GM12878 (cell line): ENCODE measurements around the gene LPIN1. TPM values are rescaled to one million over a fixed set of nuclear protein-coding genes. Genes with fewer than 3 reads are reported as not detected.

ENCODE experiments used
- ATAC-seq: fragments of 200-7000 bp; cut with Tn5 transposase; 3 replicates; pipeline ENCODE4 v1.9.1; 2020; ENCODE audit warnings: mild to moderate bottlenecking, moderate library complexity
- BruUV-seq: library from RNA; stranded (reverse); fragments of 400-500 nt; replicated peaks from 2 replicates; lab custom pipeline; 2021; lab: Mats Ljungman, UMichigan
- CTCF ChIA-PET: fragments of 300-600 bp; sonication (Branson Sonifier 250); formaldehyde crosslinking; extraction: SDS; loops from one replicate; lab custom pipeline; 2021; ENCODE audit warnings: inconsistent platforms; lab: Yijun Ruan, JAX
- POLR2A ChIA-PET: fragments of 350-600 bp; formaldehyde crosslinking; extraction: SDS; loops from one replicate; lab custom pipeline; 2021; ENCODE audit warnings: inconsistent platforms; lab: Charles Lee
- RAD21 ChIA-PET: fragments of 300-600 bp; sonication (Branson Sonifier 250); formaldehyde crosslinking; loops from one replicate; lab custom pipeline; 2023; ENCODE audit warnings: antibody characterized with exemption; ENCODE audit not compliant: unreplicated experiment; lab: Charles Lee
- SMC1A ChIA-PET: fragments of 300-600 bp; sonication (Branson Sonifier 250); formaldehyde crosslinking; loops from one replicate; lab custom pipeline; 2023; ENCODE audit not compliant: unreplicated experiment, uncharacterized antibody; lab: Charles Lee
- DNase-seq: peaks from one replicate; pipeline ENCODE4 v3.0.0-alpha.2; 2011; ENCODE audit warnings: low read depth, low spot score
- FAIRE-seq: peaks from 3 replicates; lab custom pipeline; 2011; peaks lifted over from hg19 to GRCh38; lab: Jason Lieb, UNC
- H2AFZ ChIP-seq: 2 replicates; pipeline ENCODE4 v1.6.0; 2011; ENCODE audit warnings: low read depth, low read length, control low read depth; ENCODE audit not compliant: control insufficient read depth
- H3K27ac ChIP-seq: 2 replicates; pipeline ENCODE4 v1.5.1; 2011; ENCODE audit warnings: control low read depth; ENCODE audit not compliant: control insufficient read depth, insufficient read depth
- H3K27me3 ChIP-seq, 2 experiments: replicated peaks in 1 of 2; 2 replicates each; pipeline versions ENCODE4 v1.6.0 to v1.6.1; 2011; ENCODE audit warnings: low read length in 1 of 2; ENCODE audit not compliant: control insufficient read depth in 2 of 2, insufficient read depth in 2 of 2
- H3K36me3 ChIP-seq, 2 experiments: 2 replicates each; pipeline ENCODE4 v1.5.1; 2011; ENCODE audit warnings: low read length in 1 of 2; ENCODE audit not compliant: control insufficient read depth in 2 of 2, insufficient read depth in 2 of 2
- H3K4me1 ChIP-seq: 2 replicates; pipeline ENCODE4 v1.6.1; 2011; ENCODE audit warnings: mild to moderate bottlenecking, low read length, moderate library complexity, mixed read lengths; ENCODE audit not compliant: control insufficient read depth, insufficient read depth
- H3K4me2 ChIP-seq: 2 replicates; pipeline ENCODE4 v1.6.0; 2011; ENCODE audit warnings: control low read depth; ENCODE audit not compliant: control insufficient read depth, insufficient read depth
- H3K4me3 ChIP-seq: fragments of 200-600 bp; sonication (generic); 2 replicates; pipeline ENCODE4 v1.5.1; 2016
- H3K79me2 ChIP-seq: 2 replicates; pipeline ENCODE4 v1.6.0; 2011; ENCODE audit warnings: low read length; ENCODE audit not compliant: control insufficient read depth, insufficient read depth
- H3K9ac ChIP-seq: 2 replicates; pipeline ENCODE4 v1.8.0; 2011; ENCODE audit warnings: low read length, control low read depth, mixed read lengths; ENCODE audit not compliant: control insufficient read depth, insufficient read depth
- H3K9me3 ChIP-seq: replicated peaks from 3 replicates; pipeline ENCODE4 v1.5.1; 2011; ENCODE audit warnings: mild to moderate bottlenecking, low read length; ENCODE audit not compliant: control insufficient read depth, insufficient read depth
- H4K20me1 ChIP-seq: 2 replicates; pipeline ENCODE4 v1.6.0; 2011; ENCODE audit not compliant: control insufficient read depth, insufficient read depth
- ASH2L ChIP-seq: fragments of 300-600, 200-600 bp; sonication (generic); IDR thresholded peaks from 2 replicates; pipeline ENCODE4 v1.6.1; 2017; ENCODE audit warnings: low read depth, mild to moderate bottlenecking, borderline replicate concordance
- BACH1 ChIP-seq: fragments of 450-650 bp; IDR thresholded peaks from 2 replicates; pipeline ENCODE4 v1.6.1; 2017; ENCODE audit warnings: mild to moderate bottlenecking, borderline replicate concordance
- BMI1 ChIP-seq: fragments of 450-650 bp; IDR thresholded peaks from 2 replicates; pipeline ENCODE4 v1.6.1; 2016; ENCODE audit warnings: mild to moderate bottlenecking, moderate library complexity, borderline replicate concordance
- BRCA1 ChIP-seq: IDR thresholded peaks from 2 replicates; pipeline ENCODE4 v1.6.1; 2011; ENCODE audit warnings: low read depth, low read length, improper control_type of control experiment
- CBFB ChIP-seq: IDR thresholded peaks from 2 replicates; pipeline ENCODE4 v1.6.1; 2016; ENCODE audit warnings: antibody characterized with exemption, low read depth
- CREM ChIP-seq: IDR thresholded peaks from 2 replicates; pipeline ENCODE4 v1.6.1; 2014; ENCODE audit warnings: antibody characterized with exemption, low read depth
- MTA3 ChIP-seq: IDR thresholded peaks from 2 replicates; pipeline ENCODE4 v1.6.1; 2012; ENCODE audit warnings: low read length, inconsistent platforms, borderline replicate concordance
- NBN ChIP-seq: fragments of 450-650 bp; IDR thresholded peaks from 2 replicates; pipeline ENCODE4 v1.6.1; 2016
- NRF1 ChIP-seq: conservative IDR thresholded peaks from 2 replicates; pipeline ENCODE4 v1.6.1; 2011; ENCODE audit warnings: mild to moderate bottlenecking, low read depth, low read length, improper control_type of control experiment
- SIX5 ChIP-seq: IDR thresholded peaks from 2 replicates; pipeline ENCODE4 v1.6.1; 2011; ENCODE audit warnings: mild to moderate bottlenecking, low read depth, low read length, moderate library complexity; ENCODE audit not compliant: severe bottlenecking
- SREBF2 ChIP-seq: IDR thresholded peaks from 2 replicates; pipeline ENCODE4 v1.6.1; 2012; ENCODE audit warnings: mild to moderate bottlenecking, low read length
- SRF ChIP-seq, 2 experiments: IDR thresholded peaks; 2 replicates each; pipeline ENCODE4 v1.6.1; 2011; ENCODE audit warnings: low read depth in 2 of 2, low read length in 2 of 2, mild to moderate bottlenecking in 1 of 2, moderate library complexity in 1 of 2
- STAT1 ChIP-seq: fragments of 450-650 bp; conservative IDR thresholded peaks from 2 replicates; pipeline ENCODE4 v1.6.1; 2014; ENCODE audit warnings: antibody characterized with exemption, mild to moderate bottlenecking
- ZNF274 ChIP-seq: IDR thresholded peaks from one replicate; pipeline ENCODE4 v1.8.0; 2011; ENCODE audit not compliant: insufficient read length, insufficient read depth
- ZZZ3 ChIP-seq: IDR thresholded peaks from 2 replicates; pipeline ENCODE4 v1.6.1; 2011; ENCODE audit warnings: low read depth; ENCODE audit not compliant: control insufficient read depth, insufficient read length
- WGBS: methylation state at CpG from one replicate; pipeline ENCODE4 v1.1.6; 2016; ENCODE audit warnings: low lambda C conversion rate; ENCODE audit not compliant: insufficient replicate concordance, insufficient coverage; ENCODE audit errors: missing lambda C conversion rate; 5-methylcytosine and 5-hydroxymethylcytosine counted together
- in situ Hi-C: fragments of 300-500 bp; cut with MboI; formaldehyde crosslinking; loops from 9 replicates; pipeline ENCODE4 v1.14.3; 2018; ENCODE audit warnings: mixed read lengths
- intact Hi-C: fragments of 100-400 bp; cut with micrococcal nuclease; formaldehyde crosslinking; loops from one replicate; pipeline ENCODE4 v1.14.2; 2022; ENCODE audit not compliant: unreplicated experiment
- polyA plus RNA-seq, 11 experiments: library from polyadenylated mRNA; depleted of rRNA in 4 of 11; unstranded in 6 of 11; stranded (reverse) in 5 of 11; fragments of >200 nt; fragmentation: Nextera tagmentation in 4 of 11; fragmentation: Illumina TruSeq in 1 of 11; extraction: Ambion mirVana in 4 of 11; extraction: Trizol in 1 of 11; gene quantifications; 1 replicate in 1 of 11; 2 replicates in 10 of 11; pipeline versions ENCODE4 v1.2.1 to v1.2.3, GENCODE V29; 2011 to 2016; ENCODE audit warnings: inconsistent platforms in 2 of 11, missing spikeins in 2 of 11, low read depth in 1 of 11
- total RNA-seq, 4 experiments: library from RNA; depleted of rRNA in 3 of 4; stranded (reverse); fragments of >200 nt in 3 of 4; fragmentation: Illumina TruSeq in 1 of 4; extraction: Trizol in 1 of 4; gene quantifications; 2 replicates each; pipeline versions ENCODE4 v1.2.1 to v1.2.3, GENCODE V29; 2013 to 2021
- TF ChIP-seq, protein P1 (sequence below): fragments of 450-650 bp; IDR thresholded peaks from 2 replicates; pipeline ENCODE4 v1.6.1; 2017; ENCODE audit warnings: mild to moderate bottlenecking, low read depth, inconsistent platforms; ENCODE audit not compliant: poor library complexity, severe bottlenecking
- TF ChIP-seq, protein P2 (sequence below): fragments of 450-650 bp; IDR thresholded peaks from 2 replicates; pipeline ENCODE4 v1.6.1; 2016; ENCODE audit warnings: mild to moderate bottlenecking
- TF ChIP-seq, protein P3 (sequence below): fragments of 150-350 bp; IDR thresholded peaks from 2 replicates; pipeline ENCODE4 v1.6.1; 2016; ENCODE audit warnings: low read depth, low read length

LPIN1 gene
- total and polyA plus RNA-seq, 10 of the 15 experiments (the other 5 are each of a cell fraction or from before 2014, with no cell fraction given) = 18.8 to 82.5 (median 50.3) TPM

DNA sequence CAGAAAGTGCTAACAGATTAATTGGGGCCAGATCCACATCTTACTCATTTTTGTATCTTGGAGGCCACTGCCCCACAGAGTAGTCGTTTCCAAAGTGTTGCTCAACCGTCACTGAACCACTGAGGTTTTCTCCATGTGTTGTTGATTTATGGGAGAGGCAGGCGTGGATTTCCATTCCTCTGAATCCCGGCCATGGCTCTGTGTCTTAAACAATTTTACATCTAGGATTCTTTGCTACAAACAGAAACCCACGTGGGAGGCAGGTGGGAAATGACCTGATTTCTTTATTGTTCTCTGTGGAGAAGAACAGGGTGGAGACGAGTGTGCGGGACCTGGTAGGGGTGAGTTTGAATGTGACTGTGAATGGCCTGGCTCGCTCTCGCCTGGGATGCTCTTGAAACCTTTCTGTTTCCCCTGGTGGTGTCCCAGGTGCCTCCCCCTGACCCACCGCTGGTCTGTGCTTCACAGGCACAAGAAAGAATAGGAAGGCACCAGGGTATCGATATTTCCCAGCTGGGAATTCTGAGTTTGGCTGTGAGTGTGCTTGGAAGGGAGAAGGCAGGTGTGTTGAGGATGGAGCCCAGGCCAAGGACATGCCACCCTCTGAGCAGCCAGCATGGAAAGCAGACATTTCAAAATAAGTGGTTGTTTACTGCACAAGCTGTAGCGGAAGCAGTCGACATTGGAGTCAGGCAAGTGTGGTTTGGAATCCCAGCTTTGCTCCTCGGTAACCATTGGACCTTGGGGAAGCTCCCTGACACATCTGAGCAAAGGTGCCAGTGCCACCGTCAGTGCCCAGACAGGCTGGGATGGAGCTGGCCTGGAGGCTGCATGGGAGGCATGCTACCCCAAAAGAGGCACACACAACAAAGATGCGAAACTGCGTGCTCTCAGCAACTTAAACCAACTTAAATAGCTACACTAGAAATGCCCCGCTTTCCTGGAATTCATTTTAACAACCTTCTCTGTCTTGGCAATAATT, 50.0 kb downstream of the LPIN1 start (continued):
- no peak for TF ChIP-seq NBN
- no peak for TF ChIP-seq CBFB
- TF ChIP-seq ZZZ3 = no peak
- no peak for TF ChIP-seq SIX5
- TF ChIP-seq ASH2L = no peak
- TF ChIP-seq CREM = no peak
- no peak for TF ChIP-seq BRCA1
- no peak for TF ChIP-seq SRF (IDR thresholded peaks at IDR 0.05; ENCODE audit: low read depth in 2 of 2, low read length in 2 of 2)
- TF ChIP-seq, protein P1, sequence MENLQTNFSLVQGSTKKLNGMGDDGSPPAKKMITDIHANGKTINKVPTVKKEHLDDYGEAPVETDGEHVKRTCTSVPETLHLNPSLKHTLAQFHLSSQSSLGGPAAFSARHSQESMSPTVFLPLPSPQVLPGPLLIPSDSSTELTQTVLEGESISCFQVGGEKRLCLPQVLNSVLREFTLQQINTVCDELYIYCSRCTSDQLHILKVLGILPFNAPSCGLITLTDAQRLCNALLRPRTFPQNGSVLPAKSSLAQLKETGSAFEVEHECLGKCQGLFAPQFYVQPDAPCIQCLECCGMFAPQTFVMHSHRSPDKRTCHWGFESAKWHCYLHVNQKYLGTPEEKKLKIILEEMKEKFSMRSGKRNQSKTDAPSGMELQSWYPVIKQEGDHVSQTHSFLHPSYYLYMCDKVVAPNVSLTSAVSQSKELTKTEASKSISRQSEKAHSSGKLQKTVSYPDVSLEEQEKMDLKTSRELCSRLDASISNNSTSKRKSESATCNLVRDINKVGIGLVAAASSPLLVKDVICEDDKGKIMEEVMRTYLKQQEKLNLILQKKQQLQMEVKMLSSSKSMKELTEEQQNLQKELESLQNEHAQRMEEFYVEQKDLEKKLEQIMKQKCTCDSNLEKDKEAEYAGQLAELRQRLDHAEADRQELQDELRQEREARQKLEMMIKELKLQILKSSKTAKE = no peak
- TF ChIP-seq BMI1 = no peak
- TF ChIP-seq SREBF2 = no peak

DNA sequence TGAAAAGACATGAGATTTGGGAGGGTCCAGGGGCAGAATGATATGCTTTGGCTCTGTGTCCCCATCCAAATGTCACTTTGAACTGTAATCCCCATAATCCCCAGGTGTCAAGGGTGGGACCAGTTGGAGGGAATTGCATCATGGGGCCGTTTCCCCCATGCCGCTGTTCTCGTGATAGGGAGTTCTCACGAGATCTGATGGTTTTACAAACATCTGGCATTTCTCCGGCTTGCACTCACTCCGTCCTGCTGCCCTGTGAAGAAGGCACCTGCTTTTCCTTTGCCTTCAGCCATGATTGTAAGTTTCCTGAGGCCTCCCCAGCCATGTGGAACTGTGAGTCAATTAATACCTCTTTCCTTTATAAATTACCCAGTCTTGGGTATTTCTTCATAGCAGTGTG, 51.4 kb downstream of the LPIN1 start:
- ChIA-PET SMC1A (no interaction called here), RAD21 (no interaction called here), POLR2A (no interaction called here), CTCF (no interaction called here)
- BruUV-seq = no TSS peak
- no peaks in the 10 kb centered on the region for H3K27me3 ChIP-seq
- H3K79me2 ChIP-seq = no peaks in the 10 kb centered on the region
- no peak overlapping the region for H2AFZ ChIP-seq
- no peak overlapping the region for H3K27ac ChIP-seq
- intact Hi-C loops = no loop called here
- in situ Hi-C loops = no loop called here
- FAIRE-seq (no peak), ATAC-seq (no peak), DNase-seq (no peak)
- 47% methylated on average over 6 of the region's 6 CpGs for WGBS
- no peaks in the 10 kb centered on the region for H4K20me1 ChIP-seq
- no peak overlapping the region for H3K4me2 ChIP-seq
- peaks cover 27 to 34% of the 10 kb centered on the region in 2 experiments for H3K36me3 ChIP-seq
- H3K4me1 ChIP-seq = no peaks in the 10 kb centered on the region
- no peak overlapping the region for H3K9ac ChIP-seq
- no peak overlapping the region for H3K4me3 ChIP-seq
- no peaks in the 10 kb centered on the region for H3K9me3 ChIP-seq
- TF ChIP-seq ZNF274 = no peak
- TF ChIP-seq NRF1 = no peak
- TF ChIP-seq SIX5 = no peak
- no peak for TF ChIP-seq STAT1
- no peak for TF ChIP-seq MTA3
- TF ChIP-seq, protein P2, sequence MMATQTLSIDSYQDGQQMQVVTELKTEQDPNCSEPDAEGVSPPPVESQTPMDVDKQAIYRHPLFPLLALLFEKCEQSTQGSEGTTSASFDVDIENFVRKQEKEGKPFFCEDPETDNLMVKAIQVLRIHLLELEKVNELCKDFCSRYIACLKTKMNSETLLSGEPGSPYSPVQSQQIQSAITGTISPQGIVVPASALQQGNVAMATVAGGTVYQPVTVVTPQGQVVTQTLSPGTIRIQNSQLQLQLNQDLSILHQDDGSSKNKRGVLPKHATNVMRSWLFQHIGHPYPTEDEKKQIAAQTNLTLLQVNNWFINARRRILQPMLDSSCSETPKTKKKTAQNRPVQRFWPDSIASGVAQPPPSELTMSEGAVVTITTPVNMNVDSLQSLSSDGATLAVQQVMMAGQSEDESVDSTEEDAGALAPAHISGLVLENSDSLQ = no peak
- TF ChIP-seq BACH1 = no peak
- TF ChIP-seq, protein P3, sequence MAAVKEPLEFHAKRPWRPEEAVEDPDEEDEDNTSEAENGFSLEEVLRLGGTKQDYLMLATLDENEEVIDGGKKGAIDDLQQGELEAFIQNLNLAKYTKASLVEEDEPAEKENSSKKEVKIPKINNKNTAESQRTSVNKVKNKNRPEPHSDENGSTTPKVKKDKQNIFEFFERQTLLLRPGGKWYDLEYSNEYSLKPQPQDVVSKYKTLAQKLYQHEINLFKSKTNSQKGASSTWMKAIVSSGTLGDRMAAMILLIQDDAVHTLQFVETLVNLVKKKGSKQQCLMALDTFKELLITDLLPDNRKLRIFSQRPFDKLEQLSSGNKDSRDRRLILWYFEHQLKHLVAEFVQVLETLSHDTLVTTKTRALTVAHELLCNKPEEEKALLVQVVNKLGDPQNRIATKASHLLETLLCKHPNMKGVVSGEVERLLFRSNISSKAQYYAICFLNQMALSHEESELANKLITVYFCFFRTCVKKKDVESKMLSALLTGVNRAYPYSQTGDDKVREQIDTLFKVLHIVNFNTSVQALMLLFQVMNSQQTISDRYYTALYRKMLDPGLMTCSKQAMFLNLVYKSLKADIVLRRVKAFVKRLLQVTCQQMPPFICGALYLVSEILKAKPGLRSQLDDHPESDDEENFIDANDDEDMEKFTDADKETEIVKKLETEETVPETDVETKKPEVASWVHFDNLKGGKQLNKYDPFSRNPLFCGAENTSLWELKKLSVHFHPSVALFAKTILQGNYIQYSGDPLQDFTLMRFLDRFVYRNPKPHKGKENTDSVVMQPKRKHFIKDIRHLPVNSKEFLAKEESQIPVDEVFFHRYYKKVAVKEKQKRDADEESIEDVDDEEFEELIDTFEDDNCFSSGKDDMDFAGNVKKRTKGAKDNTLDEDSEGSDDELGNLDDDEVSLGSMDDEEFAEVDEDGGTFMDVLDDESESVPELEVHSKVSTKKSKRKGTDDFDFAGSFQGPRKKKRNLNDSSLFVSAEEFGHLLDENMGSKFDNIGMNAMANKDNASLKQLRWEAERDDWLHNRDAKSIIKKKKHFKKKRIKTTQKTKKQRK = no peak
